NCI-H128 (cell line): ENCODE data around the gene TLE1.
A peak's percentile ranks its signal among the peaks of the same experiment; 100 is the strongest.
"Not testable (repeated sequence)": the region's sequence is repeated elsewhere in the genome, so short reads cannot be mapped to it uniquely, and the experiment has no call there.

Experiments used
- DNase-seq: peaks from one replicate; lab custom pipeline; 2025; ENCODE audit not compliant: unreplicated experiment; lab: John Stamatoyannopoulos, UW

The TLE1 gene

GRCh38 chr9:81689343-81690175, at the start of gene TLE1:
Gene TLE1, minus strand, starts transcription at chr9:81689547. Its CDS starts 1,307 bp downstream, at chr9:81688240.
- peak; percentile 97 for DNase-seq

DNA sequence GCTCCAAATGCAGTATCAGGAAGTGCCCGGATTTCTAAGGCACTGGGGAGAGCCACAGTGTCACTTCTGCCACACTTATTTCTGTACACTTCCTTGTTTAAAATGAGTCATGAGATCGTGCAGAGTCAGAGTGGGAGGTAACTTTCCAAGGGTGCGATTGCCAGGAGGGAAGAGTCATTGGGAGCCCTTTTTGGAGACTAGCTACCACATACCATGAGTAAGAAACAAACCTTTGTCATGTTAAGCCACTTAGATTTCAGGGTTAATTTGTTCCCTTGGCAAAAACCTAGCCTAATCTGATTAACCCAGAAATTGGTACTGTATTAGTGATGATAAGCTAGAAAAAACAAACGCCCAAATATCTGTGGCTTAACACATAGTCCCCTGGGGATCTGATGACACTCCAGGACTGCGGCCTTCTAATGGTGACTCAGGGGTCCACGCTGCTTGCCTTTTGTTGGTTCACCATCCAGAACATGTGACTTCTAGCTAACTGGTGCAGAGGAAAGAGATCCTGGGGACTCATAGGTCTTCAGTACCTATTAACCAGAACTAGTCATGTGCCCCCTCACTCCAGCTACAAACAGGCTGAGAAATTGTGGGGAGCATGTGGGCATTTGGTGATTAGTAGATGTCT, 48.6 kb upstream of the TLE1 start:
- no peak for DNase-seq

GRCh38 chr9:81730498-81730897, 41.2 kb upstream of the TLE1 start:
- not testable (repeated sequence) for DNase-seq

GRCh38 chr9:81729135-81729534, 39.8 kb upstream of the TLE1 start:
- DNase-seq, result no peak

- DNase-seq, result no peak
These were observed 35.0 kb upstream of the TLE1 start for GRCh38 chr9:81724242-81724889.

DNA sequence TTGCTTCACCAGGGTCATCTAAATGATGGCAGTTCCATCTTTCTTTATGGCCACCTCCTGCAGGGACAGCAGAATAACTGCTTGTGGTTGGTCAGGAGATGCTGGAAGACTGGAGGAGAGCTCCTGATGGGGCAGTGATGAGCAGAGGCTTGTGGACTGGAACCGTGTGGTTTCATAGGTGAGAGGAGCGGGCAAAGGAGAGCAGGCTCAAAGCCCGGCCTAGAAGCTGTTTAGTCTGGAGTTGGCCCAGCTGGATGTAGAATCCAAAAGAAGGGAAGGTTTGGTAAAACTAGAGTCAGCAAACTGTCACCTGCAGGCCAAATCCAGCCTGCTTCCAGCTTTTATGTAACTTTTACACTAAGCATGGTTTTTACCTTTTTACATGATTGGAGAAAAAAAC, 32.9 kb upstream of the TLE1 start:
- DNase-seq, result no peak

DNA sequence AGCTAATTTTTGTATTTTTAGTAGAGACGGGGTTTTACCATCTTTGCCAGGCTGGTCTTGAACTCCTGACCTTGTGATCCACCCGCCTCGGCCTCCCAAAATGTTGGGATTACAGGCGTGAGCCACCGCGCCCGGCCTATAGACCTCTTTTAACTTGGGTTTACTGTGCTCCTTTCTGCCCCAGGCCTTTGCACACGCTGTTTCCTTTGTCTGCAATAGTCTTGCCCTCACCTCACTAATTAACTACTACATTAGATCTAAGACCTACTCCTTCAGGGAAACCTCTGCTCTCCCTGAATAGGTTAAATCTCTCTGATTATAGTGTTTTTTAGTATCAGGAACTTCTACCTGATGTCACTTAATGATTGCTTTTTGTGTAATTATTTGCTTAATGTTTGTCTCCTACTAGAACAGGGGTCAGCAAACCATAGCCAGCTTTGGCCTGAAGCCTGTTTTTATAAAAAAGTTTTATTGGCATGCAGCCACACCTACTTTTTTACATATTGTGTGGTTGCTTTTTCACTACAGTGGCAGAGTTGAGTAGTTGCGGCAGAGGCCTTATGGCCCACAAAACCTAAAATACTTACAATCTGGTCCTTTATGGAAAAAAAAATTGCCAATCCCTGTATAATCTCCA, 31.2 kb upstream of the TLE1 start:
- no peak for DNase-seq

DNA sequence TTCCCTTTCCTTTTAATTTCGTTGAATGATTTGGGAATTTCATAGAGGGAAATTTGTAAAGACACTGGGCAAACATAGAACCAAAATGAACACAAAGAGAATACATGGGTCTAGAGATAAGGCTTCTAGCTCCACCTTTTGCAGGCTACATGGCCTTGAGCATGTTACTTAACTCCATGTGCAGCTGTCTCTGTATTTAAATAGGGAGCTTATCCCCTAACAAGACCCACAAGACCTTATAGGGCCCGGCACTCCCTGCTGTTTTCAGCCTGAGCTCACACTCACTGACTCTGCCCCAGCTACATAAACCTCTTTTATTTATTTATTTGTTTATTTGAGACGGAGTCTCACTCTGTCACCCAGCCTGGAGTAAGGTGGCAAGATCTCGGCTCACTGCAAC, 30.6 kb upstream of the TLE1 start:
- no peak for DNase-seq

GRCh38 chr9:81718244-81718643, 28.9 kb upstream of the TLE1 start:
- DNase-seq, result no peak

GRCh38 chr9:81717747-81718077, 28.4 kb upstream of the TLE1 start:
- DNase-seq, result no peak

- no peak for DNase-seq
These were observed 27.9 kb upstream of the TLE1 start for GRCh38 chr9:81717061-81717746.

DNA sequence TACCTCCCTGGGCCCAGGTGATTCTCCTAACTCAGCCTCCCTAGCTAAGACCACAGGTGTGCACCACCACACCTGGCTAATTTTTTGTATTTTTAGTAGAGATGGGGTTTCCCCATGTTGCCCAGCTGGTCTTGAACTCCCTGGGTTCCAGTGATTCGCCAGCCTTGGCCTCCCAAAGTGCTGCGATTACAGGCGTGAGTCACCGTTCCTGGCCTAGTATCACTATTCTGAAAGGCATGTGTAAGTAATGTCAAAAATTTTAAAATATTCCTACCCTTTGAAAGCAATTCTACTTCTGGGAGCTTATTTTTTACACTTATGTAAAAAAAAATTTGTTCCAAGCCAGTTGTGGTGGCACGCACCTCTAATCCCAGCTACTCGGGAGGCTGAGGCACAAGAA, 27.1 kb upstream of the TLE1 start:
- no peak for DNase-seq

GRCh38 chr9:81705578-81705977, 16.2 kb upstream of the TLE1 start:
- no peak for DNase-seq

- no peak for DNase-seq
These were observed 5.2 kb upstream of the TLE1 start for GRCh38 chr9:81694541-81694940.

GRCh38 chr9:81693671-81694378, 4.5 kb upstream of the TLE1 start:
- no peak for DNase-seq

- DNase-seq, result no peak
These were observed 1.0 kb upstream of the TLE1 start for GRCh38 chr9:81690251-81690851.

- not testable (repeated sequence) for DNase-seq
These were observed 329 bp downstream of the TLE1 start for GRCh38 chr9:81689093-81689342.

DNA sequence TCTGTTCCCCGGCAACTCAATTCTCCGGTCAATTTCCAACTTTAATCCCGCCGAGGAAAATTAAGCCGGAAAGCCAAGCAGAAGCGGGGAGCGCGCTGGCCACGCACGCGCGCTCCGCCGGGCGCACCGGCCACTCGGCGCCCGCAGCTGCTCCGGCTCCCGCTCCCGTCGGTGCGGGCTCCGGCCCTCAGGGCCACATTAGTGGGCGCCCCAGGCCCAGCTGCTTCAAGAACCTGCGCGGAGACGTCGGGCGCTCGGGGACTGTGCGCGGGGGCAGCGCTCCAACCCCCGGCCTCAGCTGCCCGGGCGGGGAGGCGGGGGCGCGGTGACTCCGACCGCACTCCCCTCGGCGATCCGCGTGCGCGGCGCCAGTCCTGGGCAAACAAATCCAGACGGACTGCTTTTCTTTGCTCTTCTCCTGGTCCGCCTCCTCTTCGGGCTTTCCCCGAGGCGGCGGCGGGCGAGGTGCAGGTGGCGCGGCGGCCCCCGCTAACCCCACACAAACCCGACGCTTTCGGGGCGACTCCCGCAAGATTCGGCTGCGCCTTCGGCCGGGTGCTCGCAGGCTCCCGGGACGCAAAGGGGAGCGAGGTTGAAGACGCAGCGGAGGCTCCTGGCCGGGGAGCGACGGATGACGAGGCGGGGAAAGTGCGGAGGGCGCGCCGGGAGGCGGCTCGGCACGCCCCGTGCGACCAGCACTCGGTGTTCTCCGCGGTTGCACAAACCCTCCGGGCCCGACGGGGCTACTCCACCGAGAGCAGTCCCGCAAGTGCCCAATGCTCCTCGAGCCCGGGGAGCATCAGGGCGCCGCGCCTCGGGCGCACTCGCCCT, 870 bp downstream of the TLE1 start:
- DNase-seq, result not testable (repeated sequence)

DNA sequence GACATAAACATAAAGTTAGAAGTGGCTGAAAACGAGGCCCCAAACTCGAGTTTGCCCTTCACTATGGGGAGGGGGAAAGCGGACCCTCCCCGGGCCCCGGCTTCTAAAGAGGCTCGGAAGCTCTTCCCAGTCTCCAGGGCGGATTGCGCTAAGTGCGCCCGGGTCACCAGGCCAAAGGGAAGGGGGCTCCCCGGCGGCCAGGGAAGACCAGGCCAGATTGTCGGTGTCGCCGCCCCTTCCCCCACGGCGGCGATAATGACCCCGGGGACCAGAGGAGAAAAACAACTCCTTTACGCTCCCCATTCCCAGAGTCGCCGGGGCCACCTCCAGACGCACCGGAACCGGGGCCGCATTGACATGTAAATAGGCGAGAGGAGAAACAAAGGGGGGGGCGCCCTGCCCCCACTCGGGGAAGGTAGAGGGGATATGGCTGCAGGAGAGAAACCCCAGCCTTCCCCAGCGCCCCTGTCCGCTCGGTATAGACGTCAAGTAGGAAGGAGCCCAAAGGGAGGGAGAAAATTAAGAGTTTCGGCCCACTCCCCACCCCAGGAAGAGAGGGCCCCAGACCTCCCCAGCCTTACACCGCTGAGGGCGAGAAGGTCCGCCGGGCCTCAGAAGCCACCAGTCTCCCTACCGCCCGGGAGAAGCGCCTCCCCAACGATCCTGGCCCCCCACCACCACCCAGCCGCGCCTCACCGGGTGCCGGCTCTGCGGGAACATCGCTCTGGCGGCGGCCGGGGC, 1.7 kb downstream of the TLE1 start:
- DNase-seq, result no peak
